A549 (cell line): ENCODE measurements around the gene ERLIN1. TPM values are rescaled to one million over a fixed set of nuclear protein-coding genes. Genes with fewer than 3 reads are reported as not detected.
A peak's percentile ranks its signal among the peaks of the same experiment; 100 is the strongest.

Experiments used
- ATAC-seq, 2 experiments: fragments of 200-7000 bp in 1 of 2; fragments of >200 bp in 1 of 2; cut with Nextera tagmentation in 1 of 2; cut with Tn5 transposase in 1 of 2; 3 replicates each; pipeline versions ENCODE4 v1.8.0 to v1.9.1; 2018 to 2020; ENCODE audit warnings: mild to moderate bottlenecking in 1 of 2, moderate library complexity in 1 of 2
- CTCF ChIA-PET: fragments of 300-600 bp; sonication (Branson Sonifier 250); formaldehyde crosslinking; extraction: SDS; loops from one replicate; lab custom pipeline; 2021; ENCODE audit warnings: antibody characterized with exemption, inconsistent platforms; lab: Yijun Ruan, JAX
- POLR2A ChIA-PET: fragments of 350-600 bp; formaldehyde crosslinking; extraction: SDS; loops from one replicate; lab custom pipeline; 2021; ENCODE audit warnings: antibody characterized with exemption, inconsistent platforms; lab: Yijun Ruan, JAX
- DNase-seq, 2 experiments: peaks; one replicate each; pipeline versions ENCODE4 v3.0.0 to v3.0.0-alpha.2; 2011 to 2016; ENCODE audit warnings: low read depth in 1 of 2, low spot score in 1 of 2
- FAIRE-seq: peaks from 2 replicates; lab custom pipeline; 2011; peaks lifted over from hg19 to GRCh38; lab: Jason Lieb, UNC
- H3K27ac ChIP-seq, 2 experiments: fragments of >200 bp; sonication (Bioruptor Twin); formaldehyde crosslinking; 3 replicates each; pipeline ENCODE4 v1.5.1; 2016 to 2017
- H3K4me1 ChIP-seq: fragments of >200 bp; sonication (Bioruptor Twin); formaldehyde crosslinking; 3 replicates; pipeline ENCODE4 v1.6.1; 2016
- H3K4me2 ChIP-seq: fragments of >200 bp; sonication (Bioruptor Twin); formaldehyde crosslinking; 3 replicates; pipeline ENCODE4 v1.6.1; 2016
- H3K4me3 ChIP-seq: fragments of >200 bp; sonication (Bioruptor Twin); formaldehyde crosslinking; 3 replicates; pipeline ENCODE4 v1.5.1; 2016
- H3K9me3 ChIP-seq: fragments of >200 bp; sonication (Bioruptor Twin); formaldehyde crosslinking; 3 replicates; pipeline ENCODE4 v1.6.1; 2016
- BHLHE40 ChIP-seq: IDR thresholded peaks from 2 replicates; pipeline ENCODE4 v1.6.1; 2012; ENCODE audit warnings: low read depth, low read length, inconsistent platforms
- CHD2 ChIP-seq: fragments of 150-350 bp; IDR thresholded peaks from 2 replicates; pipeline ENCODE4 v1.6.1; 2014; ENCODE audit warnings: low read length; ENCODE audit not compliant: partially characterized antibody
- CHD4 ChIP-seq: fragments of 200-600 bp; sonication (generic); IDR thresholded peaks from 2 replicates; pipeline ENCODE4 v1.6.1; 2016; ENCODE audit warnings: antibody characterized with exemption, mild to moderate bottlenecking, borderline replicate concordance
- ESRRA ChIP-seq: fragments of 150-350 bp; IDR thresholded peaks from 2 replicates; pipeline ENCODE4 v1.6.1; 2014; ENCODE audit warnings: mild to moderate bottlenecking, low read length, borderline replicate concordance
- FOSB ChIP-seq: fragments of 250-450 bp; sonication (Bioruptor Pico); IDR thresholded peaks from 2 replicates; pipeline ENCODE4 v1.5.0; 2020; ENCODE audit warnings: mild to moderate bottlenecking, moderate library complexity
- FOSL2 ChIP-seq, 2 experiments: fragments of 450-650 bp in 1 of 2; fragments of >200 bp in 1 of 2; sonication (Bioruptor Twin) in 1 of 2; formaldehyde crosslinking; IDR thresholded peaks; 2 replicates each; pipeline versions ENCODE4 v1.5.0 to v1.6.1; 2016 to 2020; ENCODE audit warnings: mild to moderate bottlenecking in 1 of 2, moderate library complexity in 1 of 2
- FOXS1 ChIP-seq: fragments of 250-450 bp; sonication (Bioruptor Pico); IDR thresholded peaks from 2 replicates; pipeline ENCODE4 v1.5.0; 2020; ENCODE audit warnings: mild to moderate bottlenecking, moderate library complexity
- HEYL ChIP-seq: fragments of 250-450 bp; sonication (Bioruptor Pico); IDR thresholded peaks from 2 replicates; pipeline ENCODE4 v1.8.0; 2021; ENCODE audit warnings: mild to moderate bottlenecking, moderate library complexity
- JUN ChIP-seq, 2 experiments: fragments of >200 bp; sonication (Bioruptor Twin); formaldehyde crosslinking; IDR thresholded peaks; 2 replicates in 1 of 2; 3 replicates in 1 of 2; pipeline ENCODE4 v1.6.1; 2016 to 2017
- KDM1A ChIP-seq: fragments of 200-600 bp; sonication (generic); IDR thresholded peaks from 2 replicates; pipeline ENCODE4 v1.6.1; 2016; ENCODE audit warnings: low read depth, mild to moderate bottlenecking
- MAFK ChIP-seq: fragments of 450-650 bp; IDR thresholded peaks from 2 replicates; pipeline ENCODE4 v1.6.1; 2014; ENCODE audit not compliant: partially characterized antibody
- MYC ChIP-seq: IDR thresholded peaks from 2 replicates; pipeline ENCODE4 v1.6.1; 2012; ENCODE audit warnings: mild to moderate bottlenecking, inconsistent platforms, low read length, improper control_type of control experiment, borderline replicate concordance
- PHF8 ChIP-seq: fragments of 200-600 bp; sonication (generic); IDR thresholded peaks from 2 replicates; pipeline ENCODE4 v1.6.1; 2016; ENCODE audit warnings: low read depth, mild to moderate bottlenecking, antibody characterized with exemption, moderate library complexity, borderline replicate concordance
- POLR2A ChIP-seq: IDR thresholded peaks from 2 replicates; pipeline ENCODE4 v1.6.1; 2012; ENCODE audit warnings: mild to moderate bottlenecking, low read length
- SMC3 ChIP-seq: fragments of >200 bp; sonication (Bioruptor Twin); formaldehyde crosslinking; IDR thresholded peaks from 3 replicates; pipeline ENCODE4 v1.6.1; 2018; ENCODE audit warnings: inconsistent platforms
- TFCP2L1 ChIP-seq: fragments of 250-450 bp; sonication (Bioruptor Pico); IDR thresholded peaks from 2 replicates; pipeline ENCODE4 v1.5.0; 2021; ENCODE audit warnings: mild to moderate bottlenecking
- TP53 ChIP-seq: fragments of 250-450 bp; sonication (Bioruptor Pico); IDR thresholded peaks from 2 replicates; pipeline ENCODE4 v1.5.0; 2021; ENCODE audit warnings: mild to moderate bottlenecking, moderate library complexity
- WGBS: methylation state at CpG from one replicate; pipeline ENCODE4 v1.1.6; 2017; ENCODE audit errors: missing lambda C conversion rate; 5-methylcytosine and 5-hydroxymethylcytosine counted together
- polyA minus RNA-seq: library from RNA; depleted of rRNA, polyadenylated mRNA; stranded (reverse); fragments of >200 nt; gene quantifications from 2 replicates; pipeline ENCODE4 v1.2.3, GENCODE V29; 2011; rRNA and poly(A)+ RNA removed
- polyA plus RNA-seq, 4 experiments: library from polyadenylated mRNA; depleted of rRNA in 3 of 4; stranded (reverse); fragments of >200 nt; fragmentation: RNase III in 1 of 4; extraction: RNeasy Plus Mini Kit Qiagen cat#74134 plus additional on column Dnase treatment in 1 of 4; gene quantifications; 2 replicates in 3 of 4; 3 replicates in 1 of 4; pipeline ENCODE4 v1.2.3, GENCODE V29; 2011 to 2017
- TF ChIP-seq, protein P1 (sequence below): IDR thresholded peaks from 2 replicates; pipeline ENCODE4 v1.6.1; 2012; ENCODE audit warnings: low read depth, borderline replicate concordance
- TF ChIP-seq, protein P2 (sequence below): IDR thresholded peaks from 2 replicates; pipeline ENCODE4 v1.6.1; 2012
- TF ChIP-seq, protein P3 (sequence below): fragments of >200 bp; sonication (Bioruptor Twin); formaldehyde crosslinking; IDR thresholded peaks from 3 replicates; pipeline ENCODE4 v1.6.1; 2016
- TF ChIP-seq, protein P4 (sequence below): fragments of 200-600 bp; sonication (generic); IDR thresholded peaks from 2 replicates; pipeline ENCODE4 v1.6.1; 2016; ENCODE audit warnings: antibody characterized with exemption, mild to moderate bottlenecking, moderate library complexity
- TF ChIP-seq, protein P5 (sequence below): fragments of >200 bp; sonication (Bioruptor Twin); formaldehyde crosslinking; IDR thresholded peaks from 2 replicates; pipeline ENCODE4 v1.6.1; 2016

The ERLIN1 gene
- polyA plus RNA-seq (2011; rRNA removed) (70.4 and 78.4 TPM in 2 replicates), polyA plus RNA-seq (2017; fragmentation: RNase III; extraction: RNeasy Plus Mini Kit Qiagen cat#74134 plus additional on column Dnase treatment) (62.8 to 66.4 TPM (median 63.9 TPM) in 3 replicates), polyA minus RNA-seq (16.7 and 17.8 TPM in 2 replicates)
- 34.5 and 42.0 TPM in 2 replicates for polyA plus RNA-seq (2012; cell fraction: cytosol; rRNA removed)
- 17.5 and 18.4 TPM in 2 replicates for polyA plus RNA-seq (2012; cell fraction: nucleus; rRNA removed)

DNA sequence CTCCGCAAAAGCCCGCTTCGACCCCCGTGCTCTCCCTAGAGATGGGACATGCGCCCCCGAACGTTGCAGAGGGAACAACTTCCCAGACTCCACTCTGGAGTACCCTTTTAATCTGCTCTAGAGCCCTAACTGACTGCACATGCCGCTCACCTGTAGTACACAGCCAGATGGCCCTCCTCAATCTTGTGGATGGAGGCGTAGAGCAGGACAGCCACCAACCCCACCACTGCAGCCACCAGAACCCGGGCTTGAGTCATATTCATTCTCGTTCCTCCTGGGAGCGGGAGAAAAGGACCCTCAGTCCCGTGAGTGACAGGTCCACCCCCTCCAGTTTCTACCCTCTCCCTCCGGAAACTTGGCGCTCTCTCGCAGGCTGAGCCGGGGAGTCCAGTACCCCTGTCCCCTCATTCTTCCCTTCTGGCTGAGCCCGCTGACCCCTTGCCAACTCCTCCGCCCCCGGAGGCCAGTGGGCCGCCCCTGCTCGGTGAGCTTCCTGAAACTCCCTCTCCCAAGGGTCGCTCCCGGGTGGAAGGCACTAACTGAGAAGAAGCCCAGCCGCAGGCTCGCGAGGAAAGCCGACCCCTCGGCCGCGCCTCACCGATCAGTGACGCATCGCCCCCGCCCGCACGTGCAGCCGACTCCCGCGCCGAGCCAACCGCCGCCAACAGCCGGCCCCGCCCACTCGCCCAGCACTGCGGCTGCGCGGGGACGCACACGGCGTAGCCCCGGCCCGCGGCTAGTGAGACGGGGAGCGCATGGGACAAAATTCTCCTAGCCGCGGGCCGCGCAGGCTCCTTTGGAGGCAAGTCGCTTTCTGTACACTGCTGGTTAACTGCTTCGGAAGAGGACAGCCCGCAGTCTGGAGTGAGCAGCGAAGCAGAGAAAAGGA, at the start of gene ERLIN1:
Gene ERLIN1 (minus strand): TSS at position 666 of the 889 bp plus-strand sequence. CDS start 403 bp downstream, at position 263.
- peaks cover 34% of the 10 kb centered on the region for H3K4me1 ChIP-seq
- ChIA-PET CTCF (interaction anchor here (1.0 kb wide), 1 partner anchor 340 kb away, joined by 3 read pairs; no protein-coding TSS in a partner anchor), POLR2A (no interaction called here)
- FAIRE-seq: no peak
- DNase-seq: peak; percentile 85 to 88
- TF ChIP-seq, protein P1, sequence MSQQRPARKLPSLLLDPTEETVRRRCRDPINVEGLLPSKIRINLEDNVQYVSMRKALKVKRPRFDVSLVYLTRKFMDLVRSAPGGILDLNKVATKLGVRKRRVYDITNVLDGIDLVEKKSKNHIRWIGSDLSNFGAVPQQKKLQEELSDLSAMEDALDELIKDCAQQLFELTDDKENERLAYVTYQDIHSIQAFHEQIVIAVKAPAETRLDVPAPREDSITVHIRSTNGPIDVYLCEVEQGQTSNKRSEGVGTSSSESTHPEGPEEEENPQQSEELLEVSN: peak; percentile 97
- TF ChIP-seq SMC3: no peak
- TF ChIP-seq FOXS1: no peak
- TF ChIP-seq BHLHE40: peak; percentile 99
- TF ChIP-seq FOSL2 (IDR thresholded peaks at IDR 0.05): no peak
- TF ChIP-seq FOSL2 (CRISPR knock-in tag; IDR thresholded peaks at IDR 0.05): peak; percentile 86
- TF ChIP-seq POLR2A: peak; percentile 72
- TF ChIP-seq TP53 (CRISPR knock-in tag): no peak
- TF ChIP-seq, protein P2, sequence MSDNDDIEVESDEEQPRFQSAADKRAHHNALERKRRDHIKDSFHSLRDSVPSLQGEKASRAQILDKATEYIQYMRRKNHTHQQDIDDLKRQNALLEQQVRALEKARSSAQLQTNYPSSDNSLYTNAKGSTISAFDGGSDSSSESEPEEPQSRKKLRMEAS: peak; percentile 96
- TF ChIP-seq, protein P3, sequence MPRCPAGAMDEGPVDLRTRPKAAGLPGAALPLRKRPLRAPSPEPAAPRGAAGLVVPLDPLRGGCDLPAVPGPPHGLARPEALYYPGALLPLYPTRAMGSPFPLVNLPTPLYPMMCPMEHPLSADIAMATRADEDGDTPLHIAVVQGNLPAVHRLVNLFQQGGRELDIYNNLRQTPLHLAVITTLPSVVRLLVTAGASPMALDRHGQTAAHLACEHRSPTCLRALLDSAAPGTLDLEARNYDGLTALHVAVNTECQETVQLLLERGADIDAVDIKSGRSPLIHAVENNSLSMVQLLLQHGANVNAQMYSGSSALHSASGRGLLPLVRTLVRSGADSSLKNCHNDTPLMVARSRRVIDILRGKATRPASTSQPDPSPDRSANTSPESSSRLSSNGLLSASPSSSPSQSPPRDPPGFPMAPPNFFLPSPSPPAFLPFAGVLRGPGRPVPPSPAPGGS: peak; percentile 66; the same call in 1 of the 3 replicates
- TF ChIP-seq JUN (IDR thresholded peaks at IDR 0.05): peak; percentile 82 to 88; a peak in 4 of 5 replicates
- peak; percentile 78 for TF ChIP-seq PHF8
- peak; percentile 86 for TF ChIP-seq MYC
- 2% methylated on average over 39 of the region's 65 CpGs for WGBS
- H3K9me3 ChIP-seq: no peaks in the 10 kb centered on the region
- peak; percentile 96 for ATAC-seq
- peak within 1 kb of the TSS; percentile 93 for H3K4me2 ChIP-seq
- H3K27ac ChIP-seq: peak within 1 kb of the TSS; percentile 83 to 94
- peak within 1 kb of the TSS; percentile 75 for H3K4me3 ChIP-seq

DNA sequence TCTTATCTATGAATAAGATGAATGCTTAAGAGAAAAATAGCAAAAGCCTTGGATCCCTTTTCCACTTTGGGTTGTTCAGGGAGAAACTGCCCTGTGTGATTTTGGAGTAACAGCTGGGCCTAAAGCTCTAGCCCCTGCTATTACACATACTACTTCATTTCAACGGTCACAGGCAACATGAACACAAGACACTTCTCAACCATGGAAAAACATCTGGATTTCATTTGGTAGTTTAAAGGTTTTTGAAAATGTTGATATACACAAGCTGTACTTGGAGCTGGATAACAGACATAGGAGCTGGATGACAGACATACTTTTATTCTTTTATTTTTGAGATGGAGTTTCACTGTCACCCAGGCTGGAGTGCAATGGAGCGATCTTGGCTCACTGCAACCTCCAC, 46.3 kb upstream of the ERLIN1 start:
- FAIRE-seq: no peak

DNA sequence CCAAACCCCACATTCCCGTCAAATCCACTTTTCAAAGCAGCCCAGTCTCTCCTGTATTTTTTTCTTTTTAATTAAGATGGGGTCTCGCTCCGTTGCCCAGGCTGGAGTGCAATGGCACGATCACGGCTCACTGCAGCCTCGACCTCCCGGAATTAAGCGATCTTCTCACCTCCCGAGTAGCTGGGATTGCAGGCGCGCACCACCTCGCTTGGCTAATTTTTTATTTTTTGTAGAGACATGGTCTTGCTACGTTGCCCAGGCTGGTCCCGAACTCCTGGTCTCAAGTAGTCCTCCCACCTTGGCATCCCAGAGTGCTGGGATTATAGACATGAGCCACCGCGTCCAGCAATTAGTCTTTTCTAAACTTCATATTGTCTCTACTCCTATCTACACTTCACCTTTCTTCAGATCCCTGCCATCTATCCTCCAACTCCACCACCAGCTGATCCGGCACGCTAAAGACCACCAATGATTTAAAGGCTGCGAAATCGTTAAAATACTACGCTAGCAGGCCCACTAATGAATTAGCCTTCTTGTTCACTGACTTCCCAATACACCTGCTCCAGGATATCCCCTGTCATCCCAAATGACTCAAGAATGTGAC, 44.1 kb upstream of the ERLIN1 start:
- ATAC-seq (no peak; a peak in 1 of 6 replicates), DNase-seq (no peak), FAIRE-seq (no peak)
- no peak for TF ChIP-seq HEYL (CRISPR knock-in tag)
- no peak for TF ChIP-seq TFCP2L1
- no peak for TF ChIP-seq MAFK
- peak in 1 of 2 experiments; percentile 10; a peak in 1 of 5 replicates for TF ChIP-seq JUN (IDR thresholded peaks at IDR 0.05)
- TF ChIP-seq, protein P4, sequence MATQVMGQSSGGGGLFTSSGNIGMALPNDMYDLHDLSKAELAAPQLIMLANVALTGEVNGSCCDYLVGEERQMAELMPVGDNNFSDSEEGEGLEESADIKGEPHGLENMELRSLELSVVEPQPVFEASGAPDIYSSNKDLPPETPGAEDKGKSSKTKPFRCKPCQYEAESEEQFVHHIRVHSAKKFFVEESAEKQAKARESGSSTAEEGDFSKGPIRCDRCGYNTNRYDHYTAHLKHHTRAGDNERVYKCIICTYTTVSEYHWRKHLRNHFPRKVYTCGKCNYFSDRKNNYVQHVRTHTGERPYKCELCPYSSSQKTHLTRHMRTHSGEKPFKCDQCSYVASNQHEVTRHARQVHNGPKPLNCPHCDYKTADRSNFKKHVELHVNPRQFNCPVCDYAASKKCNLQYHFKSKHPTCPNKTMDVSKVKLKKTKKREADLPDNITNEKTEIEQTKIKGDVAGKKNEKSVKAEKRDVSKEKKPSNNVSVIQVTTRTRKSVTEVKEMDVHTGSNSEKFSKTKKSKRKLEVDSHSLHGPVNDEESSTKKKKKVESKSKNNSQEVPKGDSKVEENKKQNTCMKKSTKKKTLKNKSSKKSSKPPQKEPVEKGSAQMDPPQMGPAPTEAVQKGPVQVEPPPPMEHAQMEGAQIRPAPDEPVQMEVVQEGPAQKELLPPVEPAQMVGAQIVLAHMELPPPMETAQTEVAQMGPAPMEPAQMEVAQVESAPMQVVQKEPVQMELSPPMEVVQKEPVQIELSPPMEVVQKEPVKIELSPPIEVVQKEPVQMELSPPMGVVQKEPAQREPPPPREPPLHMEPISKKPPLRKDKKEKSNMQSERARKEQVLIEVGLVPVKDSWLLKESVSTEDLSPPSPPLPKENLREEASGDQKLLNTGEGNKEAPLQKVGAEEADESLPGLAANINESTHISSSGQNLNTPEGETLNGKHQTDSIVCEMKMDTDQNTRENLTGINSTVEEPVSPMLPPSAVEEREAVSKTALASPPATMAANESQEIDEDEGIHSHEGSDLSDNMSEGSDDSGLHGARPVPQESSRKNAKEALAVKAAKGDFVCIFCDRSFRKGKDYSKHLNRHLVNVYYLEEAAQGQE: no peak
- no peak for TF ChIP-seq KDM1A
- no peaks in the 10 kb centered on the region for H3K9me3 ChIP-seq
- WGBS: 57% methylated on average over 21 of the region's 21 CpGs
- H3K4me2 ChIP-seq: peak overlapping the region; percentile 74
- peak overlapping the region; percentile 91 for H3K4me3 ChIP-seq
- POLR2A ChIA-PET: no interaction called here
- CTCF ChIA-PET: interaction anchor here (0.6 to 1.3 kb wide), 3 partner anchors 28 to 371 kb away, joined by 3 to 4 read pairs (median 3); no protein-coding TSS in a partner anchor
- peaks cover 14% of the 10 kb centered on the region; the same call in 2 of the 3 replicates for H3K4me1 ChIP-seq
- peak overlapping the region; percentile 88 to 93 for H3K27ac ChIP-seq

More for the DNA sequence above, 46.3 kb upstream of the ERLIN1 start:
- WGBS: 79% methylated on average over 2 of the region's 2 CpGs
- no peak overlapping the region for H3K4me2 ChIP-seq
- TF ChIP-seq CHD4: no peak
- TF ChIP-seq FOSL2 (IDR thresholded peaks at IDR 0.05): no peak
- TF ChIP-seq FOSL2 (CRISPR knock-in tag; IDR thresholded peaks at IDR 0.05): no peak
- TF ChIP-seq CHD2: no peak
- no peak for TF ChIP-seq ESRRA
- TF ChIP-seq FOSB: no peak
- TF ChIP-seq, protein P5, sequence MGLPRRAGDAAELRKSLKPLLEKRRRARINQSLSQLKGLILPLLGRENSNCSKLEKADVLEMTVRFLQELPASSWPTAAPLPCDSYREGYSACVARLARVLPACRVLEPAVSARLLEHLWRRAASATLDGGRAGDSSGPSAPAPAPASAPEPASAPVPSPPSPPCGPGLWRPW: no peak
- no peak for TF ChIP-seq PHF8
- no peak overlapping the region for H3K4me3 ChIP-seq
- no peaks in the 10 kb centered on the region for H3K9me3 ChIP-seq
- ChIA-PET POLR2A (no interaction called here), CTCF (interaction anchor here (1.2 to 1.5 kb wide), 2 partner anchors 9 to 22 kb away, joined by 4 to 5 read pairs; no protein-coding TSS in a partner anchor)
- no peak overlapping the region for H3K27ac ChIP-seq
- peaks cover 14% of the 10 kb centered on the region; the same call in 2 of the 3 replicates for H3K4me1 ChIP-seq
- no peak for ATAC-seq
- no peak for DNase-seq
